Loucy (cell line): ENCODE measurements around the gene LRRFIP1.
A peak's percentile ranks its signal among the peaks of the same experiment; 100 is the strongest.

Experiments
- H2AFZ ChIP-seq: fragments of 200-600 bp; sonication (generic); 2 replicates; pipeline ENCODE4 v1.6.0; 2016; ENCODE audit warnings: antibody characterized with exemption, mild to moderate bottlenecking, low read length, moderate library complexity
- H3F3A ChIP-seq: fragments of 200-600 bp; 2 replicates; pipeline ENCODE4 v1.6.0; 2016; ENCODE audit warnings: antibody characterized with exemption, low read depth, mild to moderate bottlenecking
- H3K27me3 ChIP-seq: fragments of 200-600 bp; sonication (generic); 2 replicates; pipeline ENCODE4 v1.6.1; 2014; ENCODE audit warnings: low read length, mild to moderate bottlenecking; ENCODE audit not compliant: insufficient read depth, poor library complexity, severe bottlenecking
- H3K36me3 ChIP-seq: fragments of 200-600 bp; sonication (generic); 2 replicates; pipeline ENCODE4 v1.6.1; 2016; ENCODE audit warnings: low read length; ENCODE audit not compliant: insufficient read depth
- H3K4me1 ChIP-seq: fragments of 200-600 bp; sonication (generic); 2 replicates; pipeline ENCODE4 v1.5.1; 2014; ENCODE audit warnings: low read length, mild to moderate bottlenecking; ENCODE audit not compliant: insufficient read depth, poor library complexity, severe bottlenecking
- H3K4me2 ChIP-seq: fragments of 200-600 bp; sonication (generic); 2 replicates; pipeline ENCODE4 v1.6.0; 2014; ENCODE audit warnings: antibody characterized with exemption, low read length, low read depth, mild to moderate bottlenecking; ENCODE audit not compliant: poor library complexity, severe bottlenecking
- H3K4me3 ChIP-seq: fragments of 200-600 bp; sonication (generic); 2 replicates; pipeline ENCODE4 v1.5.1; 2014; ENCODE audit warnings: low read length, mild to moderate bottlenecking, mixed read lengths; ENCODE audit not compliant: poor library complexity, severe bottlenecking
- H3K79me2 ChIP-seq: fragments of 200-600 bp; sonication (generic); 2 replicates; pipeline ENCODE4 v1.6.1; 2014; ENCODE audit warnings: low read length; ENCODE audit not compliant: insufficient read depth
- H3K9ac ChIP-seq: fragments of 200-600 bp; sonication (generic); 2 replicates; pipeline ENCODE4 v1.6.0; 2014; ENCODE audit warnings: mild to moderate bottlenecking, low read depth, low read length, moderate library complexity; ENCODE audit not compliant: poor library complexity, severe bottlenecking
- H3K9me2 ChIP-seq: fragments of 200-600 bp; sonication (generic); replicated peaks from 2 replicates; pipeline ENCODE4 v1.6.1; 2016; ENCODE audit warnings: low read depth, low read length, mixed read lengths
- H3K9me3 ChIP-seq: fragments of 200-600 bp; sonication (generic); 2 replicates; pipeline ENCODE4 v1.6.1; 2014; ENCODE audit warnings: mild to moderate bottlenecking, antibody characterized with exemption, low read length, low read depth; ENCODE audit not compliant: insufficient read depth
- H4K20me1 ChIP-seq: fragments of 200-600 bp; sonication (generic); 2 replicates; pipeline ENCODE4 v1.6.0; 2014; ENCODE audit warnings: antibody characterized with exemption, low read length, mild to moderate bottlenecking; ENCODE audit not compliant: insufficient read depth, poor library complexity, severe bottlenecking
- CTCF ChIP-seq: fragments of 200-600 bp; sonication (generic); conservative IDR thresholded peaks from 2 replicates; pipeline ENCODE4 v1.5.1; 2014; ENCODE audit warnings: mild to moderate bottlenecking, antibody characterized with exemption, low read length
- EZH2phosphoT487 ChIP-seq: fragments of 200-600 bp; IDR thresholded peaks from 2 replicates; pipeline ENCODE4 v1.6.1; 2018; ENCODE audit warnings: antibody characterized with exemption, mild to moderate bottlenecking, moderate library complexity, borderline replicate concordance

The LRRFIP1 gene

GRCh38 chr2:237627441-237628246 lies at the start of gene LRRFIP1:
LRRFIP1 (plus strand) TSS chr2:237627587; CDS start chr2:237627645, 58 bp downstream.
- no peaks in the 10 kb centered on the region for H3K9me3 ChIP-seq
- H3F3A ChIP-seq: no peaks in the 10 kb centered on the region
- no peak within 1 kb of the TSS for H3K4me3 ChIP-seq
- H4K20me1 ChIP-seq: no peaks in the 10 kb centered on the region
- no peak within 1 kb of the TSS for H3K9ac ChIP-seq
- H2AFZ ChIP-seq: no peak within 1 kb of the TSS
- H3K36me3 ChIP-seq: no peaks in the 10 kb centered on the region
- no peaks in the 10 kb centered on the region for H3K4me1 ChIP-seq
- no peaks in the 10 kb centered on the region for H3K9me2 ChIP-seq
- no peaks in the 10 kb centered on the region for H3K27me3 ChIP-seq
- no peak within 1 kb of the TSS for H3K4me2 ChIP-seq
- TF ChIP-seq CTCF (no peak), EZH2phosphoT487 (no peak)
- no peaks in the 10 kb centered on the region for H3K79me2 ChIP-seq

- Histone ChIP-seq H2AFZ (no peak overlapping the region), H3K4me2 (no peak overlapping the region), H3K27me3 (no peaks in the 10 kb centered on the region), H3K36me3 (no peaks in the 10 kb centered on the region), H3K4me3 (no peak overlapping the region), H3K4me1 (no peaks in the 10 kb centered on the region), H3F3A (no peaks in the 10 kb centered on the region), H3K79me2 (no peaks in the 10 kb centered on the region), H3K9me3 (no peaks in the 10 kb centered on the region), H3K9me2 (no peaks in the 10 kb centered on the region), H4K20me1 (no peaks in the 10 kb centered on the region), H3K9ac (no peak overlapping the region)
- TF ChIP-seq CTCF: no peak
- TF ChIP-seq EZH2phosphoT487: no peak
These were observed 49.2 kb upstream of the LRRFIP1 start for GRCh38 chr2:237577956-237578870.

- Histone ChIP-seq H3K4me3 (no peak overlapping the region), H3K9me3 (no peaks in the 10 kb centered on the region), H3F3A (no peaks in the 10 kb centered on the region), H3K27me3 (no peaks in the 10 kb centered on the region), H3K4me1 (no peaks in the 10 kb centered on the region), H3K79me2 (no peaks in the 10 kb centered on the region), H4K20me1 (no peaks in the 10 kb centered on the region), H3K4me2 (no peak overlapping the region), H2AFZ (0 out of 2 replicates have a peak overlapping the region, but pooled peaks have one; percentile 76), H3K9ac (no peak overlapping the region), H3K9me2 (no peaks in the 10 kb centered on the region), H3K36me3 (no peaks in the 10 kb centered on the region)
- TF ChIP-seq EZH2phosphoT487: no peak
These were observed 46.1 kb upstream of the LRRFIP1 start for GRCh38 chr2:237581326-237581725.
